Measurements from ENCODE around the gene CPD.

DNA sequence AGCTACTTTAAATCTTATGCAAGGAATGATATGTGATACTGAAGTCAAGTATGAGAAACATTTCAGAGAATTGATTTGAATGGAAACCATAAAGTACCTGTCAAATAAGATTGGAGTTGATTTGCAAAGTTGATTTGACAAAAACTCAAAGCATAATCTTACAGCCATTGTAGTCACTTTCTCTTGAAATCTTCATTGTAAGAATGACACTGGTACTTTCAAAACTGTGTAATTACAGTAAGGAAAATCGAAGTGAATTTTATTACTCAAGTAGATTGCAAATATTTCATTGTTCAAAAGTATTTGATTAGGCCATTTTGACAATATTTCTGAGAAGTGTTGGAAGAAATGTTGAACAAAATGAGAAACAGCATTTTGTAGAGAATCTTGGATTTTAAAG, 3.6 kb downstream of the CPD start:
- TF ChIP-seq GATA2 (IDR thresholded peaks at IDR 0.05; ENCODE audit: low read depth, low read length) = no peak
- no peak for TF ChIP-seq GATA3 (IDR thresholded peaks at IDR 0.05; ENCODE audit: low read depth, low read length)
